ENCODE results near the gene JMJD6.

JMJD6 gene

GRCh38 chr17:76673729-76674128 is 52.7 kb downstream of the JMJD6 start:
- no peaks in the 10 kb centered on the region for H3K9me3 ChIP-seq (ENCODE audit: severe bottlenecking)
- no peak for ATAC-seq (ENCODE audit: low read depth)
- DNase-seq (ENCODE audit: low spot score) = no peak
- H3K27me3 ChIP-seq (ENCODE audit: insufficient read depth, poor library complexity, severe bottlenecking) = no peaks in the 10 kb centered on the region
- no peak overlapping the region for H3K4me3 ChIP-seq (ENCODE audit: severe bottlenecking)
- TF ChIP-seq CTCF (IDR thresholded peaks at IDR 0.05; ENCODE audit: poor library complexity, severe bottlenecking) = no peak
- no peaks in the 10 kb centered on the region for H3K36me3 ChIP-seq (ENCODE audit: low read depth)
- H3K27ac ChIP-seq (ENCODE audit: poor library complexity, severe bottlenecking) = no peak overlapping the region
- H3K4me1 ChIP-seq (ENCODE audit: insufficient read depth, poor library complexity, severe bottlenecking) = peaks cover 9% of the 10 kb centered on the region

- H3K27ac ChIP-seq (ENCODE audit: poor library complexity, severe bottlenecking) = peak overlapping the region; percentile 52
- no peak for TF ChIP-seq CTCF (IDR thresholded peaks at IDR 0.05; ENCODE audit: poor library complexity, severe bottlenecking)
- ATAC-seq (ENCODE audit: low read depth) = no peak
- H3K27me3 ChIP-seq (ENCODE audit: insufficient read depth, poor library complexity, severe bottlenecking) = no peaks in the 10 kb centered on the region
- no peak overlapping the region for H3K4me3 ChIP-seq (ENCODE audit: severe bottlenecking)
- no peaks in the 10 kb centered on the region for H3K9me3 ChIP-seq (ENCODE audit: severe bottlenecking)
- no peaks in the 10 kb centered on the region for H3K36me3 ChIP-seq (ENCODE audit: low read depth)
- peaks cover 9% of the 10 kb centered on the region for H3K4me1 ChIP-seq (ENCODE audit: insufficient read depth, poor library complexity, severe bottlenecking)
- DNase-seq (ENCODE audit: low spot score) = no peak
Observed at GRCh38 chr17:76672892-76673291, 53.5 kb downstream of the JMJD6 start.

GRCh38 chr17:76672270-76672851 is 54.0 kb downstream of the JMJD6 start:
- DNase-seq (ENCODE audit: low spot score) (no peak), ATAC-seq (ENCODE audit: low read depth) (no peak)
- Histone ChIP-seq H3K4me3 (ENCODE audit: severe bottlenecking) (peak overlapping the region; percentile 46), H3K27me3 (ENCODE audit: insufficient read depth, poor library complexity, severe bottlenecking) (no peaks in the 10 kb centered on the region), H3K36me3 (ENCODE audit: low read depth) (no peaks in the 10 kb centered on the region), H3K4me1 (ENCODE audit: insufficient read depth, poor library complexity, severe bottlenecking) (peaks cover 9% of the 10 kb centered on the region), H3K9me3 (ENCODE audit: severe bottlenecking) (no peaks in the 10 kb centered on the region), H3K27ac (ENCODE audit: poor library complexity, severe bottlenecking) (peak overlapping the region; percentile 52)
- TF ChIP-seq CTCF (IDR thresholded peaks at IDR 0.05; ENCODE audit: poor library complexity, severe bottlenecking) = no peak

GRCh38 chr17:76671912-76672262 is 54.5 kb downstream of the JMJD6 start:
- ATAC-seq (ENCODE audit: low read depth) = peak; percentile 6
- Histone ChIP-seq H3K27ac (ENCODE audit: poor library complexity, severe bottlenecking) (peak overlapping the region; percentile 52), H3K4me1 (ENCODE audit: insufficient read depth, poor library complexity, severe bottlenecking) (peaks cover 9% of the 10 kb centered on the region)

More at GRCh38 chr17:76671912-76672262, 54.5 kb downstream of the JMJD6 start:
- Histone ChIP-seq H3K4me3 (ENCODE audit: severe bottlenecking) (peak overlapping the region; percentile 46), H3K9me3 (ENCODE audit: severe bottlenecking) (no peaks in the 10 kb centered on the region), H3K27me3 (ENCODE audit: insufficient read depth, poor library complexity, severe bottlenecking) (no peaks in the 10 kb centered on the region), H3K36me3 (ENCODE audit: low read depth) (no peaks in the 10 kb centered on the region)
- no peak for DNase-seq (ENCODE audit: low spot score)
- TF ChIP-seq CTCF (IDR thresholded peaks at IDR 0.05; ENCODE audit: poor library complexity, severe bottlenecking) = no peak

Measured in RWPE2 (cell line).